SK-N-MC (cell line): ENCODE data around the gene PCTP.

Experiments
- EZH2 ChIP-seq: fragments of 200-600 bp; sonication (generic); IDR thresholded peaks from one replicate; pipeline ENCODE4 v1.6.1; 2017; ENCODE audit warnings: antibody characterized with exemption
- FOXP2 ChIP-seq: optimal IDR thresholded peaks from 2 replicates; pipeline ENCODE3; 2011; ENCODE audit warnings: mild to moderate bottlenecking, moderate library complexity; ENCODE audit not compliant: insufficient read depth; ENCODE audit errors: extremely low read length, control extremely low read depth
- POLR2AphosphoS5 ChIP-seq: IDR thresholded peaks from 2 replicates; pipeline ENCODE4 v1.6.1; 2012; ENCODE audit warnings: mild to moderate bottlenecking, low read depth, low read length, borderline replicate concordance

GRCh38 chr17:55727275-55727674 lies 23.6 kb upstream of the PCTP start:
- TF ChIP-seq EZH2: no peak
- no peak for TF ChIP-seq POLR2AphosphoS5
- no peak for TF ChIP-seq FOXP2
